Measurements from ENCODE around the gene ZFP64.
A peak's percentile ranks its signal among the peaks of the same experiment; 100 is the strongest.
"Not testable (repeated sequence)": the region's sequence is repeated elsewhere in the genome, so short reads cannot be mapped to it uniquely, and the experiment has no call there.

Gene ZFP64

GRCh38 chr20:52201395-52201794 lies 9.8 kb upstream of the ZFP64 start:
- no peak overlapping the region for H3K27ac ChIP-seq
- no peak overlapping the region for H3K4me3 ChIP-seq
- TF ChIP-seq, protein P1, sequence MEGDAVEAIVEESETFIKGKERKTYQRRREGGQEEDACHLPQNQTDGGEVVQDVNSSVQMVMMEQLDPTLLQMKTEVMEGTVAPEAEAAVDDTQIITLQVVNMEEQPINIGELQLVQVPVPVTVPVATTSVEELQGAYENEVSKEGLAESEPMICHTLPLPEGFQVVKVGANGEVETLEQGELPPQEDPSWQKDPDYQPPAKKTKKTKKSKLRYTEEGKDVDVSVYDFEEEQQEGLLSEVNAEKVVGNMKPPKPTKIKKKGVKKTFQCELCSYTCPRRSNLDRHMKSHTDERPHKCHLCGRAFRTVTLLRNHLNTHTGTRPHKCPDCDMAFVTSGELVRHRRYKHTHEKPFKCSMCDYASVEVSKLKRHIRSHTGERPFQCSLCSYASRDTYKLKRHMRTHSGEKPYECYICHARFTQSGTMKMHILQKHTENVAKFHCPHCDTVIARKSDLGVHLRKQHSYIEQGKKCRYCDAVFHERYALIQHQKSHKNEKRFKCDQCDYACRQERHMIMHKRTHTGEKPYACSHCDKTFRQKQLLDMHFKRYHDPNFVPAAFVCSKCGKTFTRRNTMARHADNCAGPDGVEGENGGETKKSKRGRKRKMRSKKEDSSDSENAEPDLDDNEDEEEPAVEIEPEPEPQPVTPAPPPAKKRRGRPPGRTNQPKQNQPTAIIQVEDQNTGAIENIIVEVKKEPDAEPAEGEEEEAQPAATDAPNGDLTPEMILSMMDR (IDR thresholded peaks at IDR 0.05), result no peak
- DNase-seq (ENCODE audit: low spot score), result no peak

GRCh38 chr20:52200870-52201269 lies 9.3 kb upstream of the ZFP64 start:
- Histone ChIP-seq H3K4me3 (no peak overlapping the region), H3K27ac (no peak overlapping the region)
- TF ChIP-seq, protein P1 (IDR thresholded peaks at IDR 0.05), result no peak
- DNase-seq (ENCODE audit: low spot score), result no peak

GRCh38 chr20:52196845-52197244 lies 5.3 kb upstream of the ZFP64 start:
- Histone ChIP-seq H3K4me3 (no peak overlapping the region), H3K27ac (no peak overlapping the region)
- DNase-seq (ENCODE audit: low spot score), result no peak
- TF ChIP-seq, protein P1 (IDR thresholded peaks at IDR 0.05), result no peak

- no peak overlapping the region for H3K27ac ChIP-seq
- H3K4me3 ChIP-seq, result no peak overlapping the region
- no peak for DNase-seq (ENCODE audit: low spot score)
- TF ChIP-seq, protein P1 (IDR thresholded peaks at IDR 0.05), result no peak
Observed at GRCh38 chr20:52193886-52194545, 2.4 kb upstream of the ZFP64 start.

DNA sequence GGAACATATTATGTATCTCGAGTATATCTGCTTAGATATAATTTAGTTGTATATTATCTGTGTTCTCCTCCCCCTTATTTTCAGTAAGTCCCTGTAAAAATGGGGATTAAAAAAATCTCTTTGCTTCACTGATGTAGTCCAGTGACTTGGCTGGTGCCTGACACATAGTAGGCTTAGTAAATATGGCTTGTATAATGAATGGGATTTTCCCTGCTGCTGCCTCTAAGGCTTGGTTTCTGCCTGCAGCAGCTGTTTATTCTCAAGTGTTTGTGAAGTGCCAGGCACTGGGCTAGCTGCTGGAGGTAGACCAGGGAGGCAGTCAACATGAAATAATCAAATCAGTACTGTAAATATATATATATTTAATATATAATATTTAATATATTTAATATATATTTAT lies 1.6 kb upstream of the ZFP64 start:
- TF ChIP-seq, protein P1 (IDR thresholded peaks at IDR 0.05), result no peak
- Histone ChIP-seq H3K27ac (no peak overlapping the region), H3K4me3 (no peak overlapping the region)
- DNase-seq (ENCODE audit: low spot score), result no peak

DNA sequence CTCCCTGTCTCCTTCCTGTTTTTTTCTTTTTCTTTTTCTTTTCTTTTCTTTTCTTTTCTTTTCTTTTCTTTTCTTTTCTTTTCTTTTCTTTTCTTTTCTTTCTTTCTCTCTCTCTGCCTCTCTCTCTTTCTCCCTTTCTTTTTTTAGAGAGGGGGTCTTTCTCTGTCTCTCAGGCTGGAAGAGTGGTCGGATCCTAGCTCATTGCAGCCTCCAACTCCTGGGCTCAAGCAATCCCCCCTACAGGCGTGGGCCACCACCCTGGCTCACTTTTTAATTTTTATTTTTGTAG lies 1.1 kb upstream of the ZFP64 start:
- not testable (repeated sequence) for H3K4me3 ChIP-seq, H3K27ac ChIP-seq

GRCh38 chr20:52191916-52192718 lies 538 bp upstream of the ZFP64 start:
- DNase-seq (ENCODE audit: low spot score), result peak; percentile 72
- TF ChIP-seq, protein P1 (IDR thresholded peaks at IDR 0.05), result no peak
- Histone ChIP-seq H3K4me3 (peak overlapping the region; percentile 89), H3K27ac (peak overlapping the region; percentile 76 to 91)

More for the DNA sequence above, 1.1 kb upstream of the ZFP64 start:
- DNase-seq (ENCODE audit: low spot score), result not testable (repeated sequence)
